Adrenal gland (tissue), 5 donors: ENCODE data around the gene HES5.

ENCODE experiments used
- CTCF ChIP-seq, 6 experiments: fragments of 450-650 bp in 4 of 6; fragments of 200-600 bp in 2 of 6; sonication (generic) in 1 of 6; IDR thresholded peaks; 1 replicate in 5 of 6; 2 replicates in 1 of 6; pipeline versions ENCODE4 v1.5.1 to v1.8.0; 2016 to 2021; ENCODE audit warnings: antibody characterized with exemption in 6 of 6, mild to moderate bottlenecking in 2 of 6, moderate library complexity in 1 of 6
- POLR2A ChIP-seq, 2 donors: fragments of 450-650 bp; IDR thresholded peaks; one replicate each; pipeline ENCODE4 v1.6.1; 2017; ENCODE audit warnings: antibody characterized with exemption in 2 of 2, mild to moderate bottlenecking in 2 of 2, moderate library complexity in 1 of 2
- donor health status: DM: no; HTN: no; CAD: no.

DNA sequence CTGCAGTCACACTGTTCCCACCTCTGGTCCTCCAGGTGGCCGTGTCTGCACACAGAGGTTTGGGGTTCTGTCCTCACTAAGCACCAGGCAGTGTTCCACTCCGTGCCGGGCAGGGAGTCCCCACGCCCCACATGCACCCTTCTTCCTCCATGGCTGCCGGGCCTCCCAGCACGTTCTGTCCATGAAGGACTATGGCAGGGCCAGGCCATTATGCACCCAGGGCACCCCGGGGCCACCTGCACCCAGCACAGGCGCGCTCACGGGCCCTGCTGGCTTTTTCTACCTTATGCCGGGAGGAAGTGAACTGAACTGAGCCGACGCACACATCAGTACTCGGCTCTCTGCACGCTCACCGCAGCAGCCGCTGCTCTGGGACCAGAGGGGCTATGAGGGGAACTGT lies 13.9 kb downstream of the HES5 start:
- TF ChIP-seq CTCF (IDR thresholded peaks at IDR 0.05): no peak
- no peak for TF ChIP-seq POLR2A (IDR thresholded peaks at IDR 0.05)
